NCI-H526 treated with DMSO at 0.1 percent for 48 hours (cell line): ENCODE measurements around the gene ZNF750.

Experiments used
- DNase-seq: peaks from one replicate; lab custom pipeline; 2025; lab: John Stamatoyannopoulos, UW

The ZNF750 gene

DNA sequence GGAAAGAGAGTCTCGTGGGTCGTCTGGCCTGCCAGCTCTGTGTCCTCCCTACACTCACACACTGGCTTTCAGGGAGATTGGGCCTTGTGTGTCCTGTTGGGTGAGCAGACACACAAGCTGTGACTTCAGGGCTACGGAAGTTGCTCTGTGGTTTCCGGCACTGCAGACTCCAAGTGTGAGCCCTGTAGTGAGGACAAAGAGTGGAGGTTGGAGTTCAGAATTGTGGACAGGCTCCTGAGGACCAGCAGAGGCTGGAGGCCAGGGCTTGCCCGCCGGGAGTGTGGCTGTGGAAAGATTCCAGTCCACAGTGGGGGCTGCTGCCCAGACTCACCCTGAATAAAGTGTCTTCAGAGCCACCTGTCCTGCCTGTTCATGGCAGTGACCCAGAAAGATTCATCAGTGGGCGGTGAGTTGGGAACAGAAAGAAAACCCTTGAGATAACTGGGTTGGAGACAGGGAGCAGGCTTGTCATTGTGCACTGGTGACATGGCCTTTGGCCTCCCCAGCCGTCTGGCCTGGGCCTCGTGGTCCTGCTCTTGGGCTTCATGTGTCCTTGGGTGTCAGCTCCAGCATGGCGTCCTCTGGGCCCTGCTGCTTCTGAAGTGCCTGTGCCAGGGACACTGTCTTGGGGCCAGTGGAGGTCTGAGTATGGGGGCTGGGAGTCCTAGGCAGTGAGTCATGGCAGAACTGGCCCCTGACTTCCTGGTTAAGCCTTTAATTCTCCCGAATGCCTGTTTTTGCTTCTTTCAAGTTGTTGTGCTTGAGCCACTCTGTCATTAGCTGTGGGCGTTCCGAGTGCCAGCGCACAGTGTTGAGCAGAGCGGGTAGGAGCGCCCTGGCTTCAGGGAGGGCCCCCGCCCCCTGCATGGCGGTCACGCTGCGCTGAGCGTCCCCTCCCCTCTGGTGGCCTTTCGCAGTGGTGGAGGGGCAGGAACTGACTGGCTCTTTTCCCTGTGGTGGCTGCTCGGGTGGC, 19.9 kb upstream of the ZNF750 start:
- no peak for DNase-seq

DNA sequence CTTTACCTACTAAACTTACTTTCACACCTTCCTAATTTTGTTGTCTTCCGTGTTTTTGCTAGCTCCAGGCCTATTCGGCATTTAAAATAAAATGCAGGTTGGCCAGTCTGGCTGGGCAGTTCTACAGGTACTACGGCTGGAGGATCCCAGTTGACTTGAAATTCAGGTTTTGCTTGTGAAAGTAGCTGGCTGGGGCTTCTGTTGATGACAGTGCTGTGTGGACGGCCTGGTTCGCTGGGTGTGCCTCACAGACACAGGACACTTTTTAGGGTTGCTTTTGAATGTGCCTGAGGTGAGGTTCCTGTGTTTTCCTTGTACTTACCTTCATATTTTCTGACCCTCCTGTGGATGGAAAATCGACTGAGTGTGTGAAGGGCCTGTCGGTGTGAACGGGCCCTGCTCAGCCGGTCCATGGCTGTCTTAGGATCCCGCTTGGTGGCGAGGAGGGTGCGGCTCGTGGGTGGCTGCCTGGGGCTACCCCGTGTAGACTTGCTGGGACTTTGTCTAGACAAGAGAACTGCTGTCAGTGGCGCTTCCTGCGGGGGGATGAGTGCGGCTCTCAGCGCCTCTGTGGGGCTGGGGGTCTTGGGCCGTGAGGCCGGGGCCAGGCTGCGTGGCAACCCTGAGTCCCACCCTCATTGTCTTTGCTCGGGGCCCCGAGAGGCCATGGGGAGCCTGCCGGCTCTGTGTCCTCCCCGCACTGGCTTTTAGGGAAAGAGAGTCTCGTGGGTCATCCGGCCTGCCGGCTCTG, 18.7 kb upstream of the ZNF750 start:
- DNase-seq, result no peak

DNA sequence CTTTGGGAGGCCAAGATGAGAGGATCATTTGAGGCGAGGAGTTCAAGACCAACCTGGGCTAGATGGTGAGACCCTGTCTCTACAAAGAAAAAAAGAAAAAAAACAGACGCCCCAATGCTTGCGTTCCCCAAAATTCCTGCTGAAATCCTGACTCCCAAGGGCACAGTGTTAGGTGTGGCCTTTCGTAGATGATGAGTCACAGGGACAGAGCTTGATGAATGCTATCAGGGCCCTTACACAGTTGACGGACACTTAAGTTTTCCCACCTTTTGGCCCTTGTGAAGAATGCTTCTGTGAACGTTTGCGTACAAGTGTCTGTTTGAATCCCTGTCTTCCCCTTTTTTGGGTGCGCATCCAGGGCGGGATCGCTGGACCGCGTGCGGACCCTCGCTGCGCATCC, 16.5 kb upstream of the ZNF750 start:
- no peak for DNase-seq

DNA sequence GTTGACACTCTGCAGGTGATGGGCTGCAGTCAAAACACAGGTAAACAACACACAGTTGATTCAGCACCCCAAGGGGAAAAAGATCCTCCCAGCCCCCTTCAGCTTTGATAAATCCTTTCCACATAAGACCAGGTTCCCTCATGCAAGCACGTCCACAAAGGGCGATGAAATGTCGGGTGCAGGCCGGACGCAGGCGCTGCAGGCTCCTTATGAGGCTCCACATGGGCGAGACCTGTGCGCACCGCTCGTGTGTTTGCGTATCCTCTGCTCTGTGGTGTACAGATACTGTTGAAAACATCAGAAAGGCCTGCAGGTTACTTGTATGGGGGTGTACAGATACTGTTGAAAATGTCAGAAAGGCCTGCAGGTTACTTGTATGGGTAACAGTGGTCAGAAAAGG, 14.4 kb upstream of the ZNF750 start:
- no peak for DNase-seq

DNA sequence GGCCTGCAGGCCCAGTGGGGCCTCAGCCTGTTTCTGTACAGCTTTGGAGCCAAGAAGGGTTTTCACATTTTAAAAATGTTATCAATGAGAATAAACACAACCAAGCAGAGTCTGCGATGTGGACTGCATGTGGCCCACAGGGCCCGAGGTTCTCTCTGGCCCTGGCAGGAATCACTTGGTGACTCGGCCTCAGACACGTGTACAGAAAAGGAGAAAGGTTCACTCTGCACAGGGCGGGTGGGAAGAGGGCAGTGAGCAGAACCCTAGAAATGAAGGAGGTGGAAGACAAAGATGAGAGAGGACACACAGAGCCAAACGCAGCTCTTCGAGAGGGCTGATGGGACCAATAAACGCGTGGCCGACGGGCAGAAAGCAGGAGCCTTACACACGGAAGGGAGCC, 11.6 kb upstream of the ZNF750 start:
- DNase-seq, result no peak

DNA sequence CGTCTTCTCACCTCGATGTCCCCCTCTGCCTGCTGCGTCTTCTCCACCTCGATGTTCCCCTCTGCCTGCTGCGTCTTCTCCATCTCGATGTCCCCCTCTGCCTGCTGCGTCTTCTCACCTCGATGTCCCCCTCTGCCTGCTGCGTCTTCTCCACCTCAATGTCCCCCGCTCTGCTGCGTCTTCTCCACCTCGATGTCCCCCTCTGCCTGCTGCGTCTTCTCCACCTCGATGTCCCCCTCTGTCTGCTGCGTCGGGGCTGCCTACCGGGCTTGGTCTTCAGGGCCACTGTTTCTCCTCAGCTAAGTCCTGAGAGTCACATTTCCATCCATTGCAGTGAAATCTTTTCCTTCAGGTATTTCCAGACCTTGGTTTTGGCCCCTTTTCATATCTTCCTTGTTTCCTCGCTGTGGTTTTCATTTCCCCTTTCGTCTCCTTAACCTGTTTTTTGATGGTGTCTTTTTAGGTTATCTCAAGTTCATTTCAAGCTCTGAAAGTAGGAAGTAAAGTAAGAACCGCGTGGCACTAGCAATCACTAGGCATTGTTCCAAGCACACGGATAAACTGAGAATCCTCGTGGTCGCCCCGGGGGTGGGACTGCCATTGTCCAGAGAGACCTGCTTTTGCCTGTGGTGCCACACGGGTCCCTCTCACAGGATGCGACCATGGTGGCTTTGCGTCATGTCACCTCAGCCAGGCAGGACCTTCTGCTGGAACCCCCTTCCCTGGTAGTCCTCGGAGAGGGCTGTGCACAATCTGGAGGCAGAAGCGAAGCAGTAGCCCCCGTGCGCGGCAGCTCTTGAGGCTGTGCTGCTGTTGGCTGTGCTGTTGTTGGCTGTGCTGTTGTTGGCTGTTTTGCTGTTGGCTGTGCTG, 9.5 kb upstream of the ZNF750 start:
- DNase-seq, result no peak

DNA sequence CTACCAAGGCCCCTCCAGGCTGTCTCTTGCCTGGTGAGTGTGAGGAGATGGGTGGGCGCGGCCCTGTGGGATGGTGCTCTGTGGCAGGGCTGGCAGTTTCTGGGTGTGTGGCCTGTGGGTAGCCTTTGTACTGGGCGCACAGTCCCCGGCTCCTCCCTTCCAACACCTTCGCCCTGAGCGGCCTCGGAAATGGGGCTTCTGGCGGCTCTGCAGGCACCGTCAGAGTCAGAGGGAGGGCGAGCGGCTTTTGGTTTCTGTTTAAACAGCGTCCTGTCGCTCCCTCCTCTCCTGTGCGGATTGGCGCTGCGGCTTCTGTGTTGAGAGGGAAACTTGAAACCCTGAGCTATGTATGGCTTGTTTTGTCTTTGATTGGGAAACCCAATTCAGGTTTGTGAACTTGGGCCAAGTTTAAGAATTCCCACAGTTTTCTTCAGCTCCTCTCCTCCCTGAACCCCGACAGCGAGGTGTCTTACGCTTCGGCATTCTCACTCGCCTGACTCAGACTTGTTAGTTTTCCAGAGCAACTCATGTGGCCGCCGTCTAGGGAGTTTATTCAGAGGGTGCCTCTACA, 8.3 kb upstream of the ZNF750 start:
- DNase-seq, result no peak

DNA sequence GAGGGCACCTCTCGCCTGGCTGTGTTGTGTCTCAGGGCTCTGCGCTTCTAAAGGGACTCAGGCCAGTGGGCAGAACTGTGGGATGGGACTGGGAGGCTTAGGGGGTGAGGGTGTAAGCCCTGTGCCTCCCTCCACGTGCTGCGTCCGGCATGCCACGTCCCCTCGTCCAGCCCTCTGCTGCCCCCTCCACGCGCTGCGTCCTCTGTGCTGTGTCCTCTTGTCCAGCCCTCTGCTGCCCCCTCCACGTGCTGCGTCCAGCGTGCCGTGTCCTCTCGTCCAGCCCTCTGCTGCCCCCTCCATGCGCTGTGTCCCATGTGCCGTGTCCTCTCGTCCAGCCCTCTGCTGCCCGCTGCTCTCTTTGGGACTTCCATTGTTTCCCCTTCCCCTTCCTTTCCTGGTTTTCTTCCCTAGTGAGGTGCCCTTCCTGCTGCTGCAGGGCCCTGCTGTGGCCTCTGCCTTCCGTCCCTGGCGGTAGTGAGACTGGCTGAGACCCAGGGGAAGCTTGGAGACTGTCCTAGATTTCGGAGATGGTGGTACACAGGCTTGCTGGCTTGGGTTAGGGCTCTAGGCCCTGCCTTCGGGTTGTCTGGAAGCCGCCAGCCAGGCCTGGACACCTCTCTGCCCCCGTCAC, 6.4 kb upstream of the ZNF750 start:
- no peak for DNase-seq

DNA sequence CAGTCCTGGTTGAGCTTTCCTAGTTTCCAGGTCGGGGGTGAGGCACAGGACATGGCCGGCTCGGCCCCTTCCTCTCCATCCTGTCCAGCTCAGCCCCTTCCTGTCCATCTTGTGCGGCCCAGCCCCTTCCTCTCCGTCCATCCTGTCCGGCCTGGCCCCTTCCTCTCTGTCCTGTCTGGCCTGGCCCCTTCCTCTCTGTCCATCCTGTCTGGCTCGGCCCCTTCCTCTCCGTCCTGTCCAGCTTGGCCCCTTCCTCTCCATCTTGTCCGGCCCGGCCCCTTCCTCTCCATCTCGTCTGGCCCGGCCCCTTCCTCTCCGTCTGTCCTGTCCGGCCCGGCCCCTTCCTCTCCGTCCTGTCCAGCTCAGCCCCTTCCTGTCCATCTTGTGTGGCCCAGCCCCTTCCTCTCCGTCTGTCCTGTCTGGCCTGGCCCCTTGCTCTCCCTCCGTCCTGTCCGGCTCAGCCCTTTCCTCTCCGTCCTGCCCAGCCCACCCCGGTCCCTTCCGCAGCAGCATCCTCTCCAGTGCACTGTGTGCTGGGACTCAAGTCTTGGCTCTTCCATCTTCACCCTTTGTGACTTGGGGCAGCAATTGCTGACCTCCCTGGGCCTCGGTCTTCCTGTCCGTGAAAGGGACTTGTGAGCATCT, 5.5 kb upstream of the ZNF750 start:
- no peak for DNase-seq

DNA sequence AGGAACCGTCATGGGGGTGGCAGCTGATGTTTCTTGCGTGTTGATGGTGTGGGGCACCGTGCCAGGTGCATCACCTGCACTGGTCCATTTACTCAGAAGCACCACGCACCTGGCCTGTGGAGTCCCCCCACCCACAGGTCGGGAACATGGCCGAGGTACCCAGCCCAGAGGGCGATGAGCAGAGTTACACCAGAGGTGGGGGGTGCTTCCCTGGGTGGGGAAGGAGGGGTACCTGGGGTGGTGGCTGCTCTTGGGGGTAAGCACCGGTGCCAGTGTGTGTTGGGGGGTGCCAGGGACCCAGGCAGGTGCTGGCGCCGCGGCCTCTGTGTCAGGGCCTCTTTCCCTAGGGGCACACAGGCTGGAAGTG, 5.0 kb upstream of the ZNF750 start:
- no peak for DNase-seq

DNA sequence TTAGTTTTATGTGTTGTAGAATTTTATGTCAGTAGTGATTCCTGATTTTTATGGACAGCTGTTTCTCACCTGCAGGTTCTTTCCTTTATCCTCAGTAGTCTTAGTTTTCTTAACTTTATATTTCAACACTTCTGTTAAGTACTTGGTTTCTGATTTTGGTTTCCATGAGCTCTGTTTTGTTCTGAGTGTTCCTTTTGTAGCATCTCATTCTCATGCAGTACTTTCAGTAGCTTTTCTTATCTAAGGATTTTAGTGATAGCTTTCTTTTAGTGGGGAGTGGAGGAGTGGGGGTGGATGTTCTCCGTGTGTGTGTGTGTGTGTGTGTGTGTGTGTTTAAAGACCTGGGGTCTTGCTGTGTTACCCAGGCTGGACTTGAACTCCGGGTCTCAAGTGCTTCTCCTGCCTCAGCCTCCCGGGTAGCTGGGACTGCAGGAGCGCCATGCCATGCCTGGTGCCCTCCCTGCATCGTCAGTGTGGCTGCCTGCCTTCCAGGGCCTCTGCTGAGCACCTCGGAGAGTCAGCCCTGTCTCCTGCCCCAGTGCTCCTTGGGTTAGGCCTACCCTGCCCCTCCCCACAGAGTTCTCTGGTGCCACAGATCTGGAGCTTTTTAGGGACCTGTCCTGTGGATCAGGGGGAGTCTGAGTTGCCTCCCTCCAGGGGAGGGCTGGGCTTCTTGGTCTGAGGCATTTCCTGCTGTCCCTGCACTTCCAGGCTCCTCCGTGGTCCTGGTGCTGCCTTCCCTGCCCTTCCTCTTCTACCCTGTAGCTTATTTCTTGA, 4.3 kb upstream of the ZNF750 start:
- no peak for DNase-seq

DNA sequence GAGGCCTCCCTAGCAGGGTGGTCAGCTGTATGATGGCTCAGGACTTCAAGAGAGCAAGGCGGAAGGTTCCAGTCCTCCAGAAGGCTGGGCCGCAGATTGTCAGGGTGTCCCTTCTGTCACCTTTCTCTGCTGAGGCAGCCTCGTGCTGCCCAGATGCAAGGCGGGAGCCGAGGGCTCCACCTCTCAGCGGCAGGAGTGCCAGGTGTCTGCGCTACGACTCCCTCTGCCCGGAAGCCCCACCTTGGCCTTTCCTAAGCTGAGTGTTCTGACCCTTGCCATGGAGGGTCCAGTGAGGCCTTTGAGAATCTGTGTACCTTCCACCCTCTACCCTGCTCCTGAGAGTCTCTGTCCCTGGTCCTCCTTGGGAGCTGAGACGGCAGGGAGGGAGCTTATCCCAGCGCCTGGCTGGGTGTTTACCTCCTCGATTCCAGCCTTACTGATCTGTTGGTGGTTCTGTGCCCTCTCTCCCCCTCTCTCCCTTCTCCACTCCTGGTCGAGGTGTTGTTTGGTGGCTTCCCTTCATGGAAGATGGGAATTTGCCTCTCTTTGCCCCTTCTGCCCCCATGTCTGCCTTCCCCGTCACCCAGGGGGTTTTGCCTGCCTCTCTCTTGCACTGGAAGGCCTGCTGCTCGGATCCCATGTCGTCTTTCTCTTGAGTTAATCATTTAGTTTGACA, 2.2 kb upstream of the ZNF750 start:
- DNase-seq, result no peak

DNA sequence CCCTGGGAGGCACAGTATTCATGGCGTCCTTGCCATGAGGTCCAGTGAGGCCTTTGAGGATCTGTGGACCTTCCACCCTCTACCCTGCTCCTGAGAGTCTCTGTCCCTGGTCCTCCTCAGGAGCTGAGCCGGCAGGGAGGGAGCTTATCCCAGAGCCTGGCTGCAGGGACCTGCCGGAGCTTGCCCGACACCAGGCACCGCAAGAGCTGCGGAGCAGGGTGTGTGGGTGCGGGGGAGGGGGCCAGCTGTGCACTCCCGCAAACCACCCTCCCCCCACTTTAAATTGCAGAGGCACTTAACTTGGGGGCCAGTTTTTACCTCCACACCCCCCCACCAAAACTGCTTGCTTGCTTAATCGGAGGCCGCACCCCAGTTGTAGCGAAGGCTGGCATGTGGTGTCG, 609 bp upstream of the ZNF750 start:
- DNase-seq, result peak; percentile 6

DNA sequence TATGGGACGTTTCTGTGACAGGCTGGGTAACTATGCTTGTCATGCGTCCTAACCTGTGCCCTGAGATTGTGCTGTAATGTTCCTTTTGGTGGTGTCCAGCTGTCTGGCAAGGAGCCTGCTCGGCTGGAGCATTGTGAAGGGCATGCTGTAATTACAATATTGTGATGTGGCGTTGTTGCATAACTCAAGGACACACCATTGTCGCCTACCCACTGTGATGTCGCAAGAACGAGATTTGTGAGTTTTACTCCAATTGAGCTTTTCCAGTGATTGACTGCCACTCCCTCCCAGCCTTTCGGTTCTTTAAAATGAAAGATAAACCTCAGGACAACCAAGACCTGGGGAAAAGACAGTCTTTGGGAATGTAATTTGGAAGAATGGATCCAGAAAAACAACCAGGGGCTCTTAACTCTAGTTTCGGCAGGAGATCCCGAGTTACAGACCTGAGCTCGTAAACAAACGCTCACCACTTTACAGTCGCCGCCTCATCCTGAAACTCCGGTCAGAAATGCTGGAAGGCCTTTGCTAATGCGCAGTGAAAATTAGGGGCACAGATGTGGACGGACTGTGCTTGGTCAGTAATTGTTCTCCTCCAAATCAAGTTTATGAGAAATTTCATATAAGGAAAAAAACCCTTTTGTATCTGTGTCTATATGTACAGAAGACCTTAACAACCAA, 1.3 kb downstream of the ZNF750 start:
- DNase-seq, result no peak

DNA sequence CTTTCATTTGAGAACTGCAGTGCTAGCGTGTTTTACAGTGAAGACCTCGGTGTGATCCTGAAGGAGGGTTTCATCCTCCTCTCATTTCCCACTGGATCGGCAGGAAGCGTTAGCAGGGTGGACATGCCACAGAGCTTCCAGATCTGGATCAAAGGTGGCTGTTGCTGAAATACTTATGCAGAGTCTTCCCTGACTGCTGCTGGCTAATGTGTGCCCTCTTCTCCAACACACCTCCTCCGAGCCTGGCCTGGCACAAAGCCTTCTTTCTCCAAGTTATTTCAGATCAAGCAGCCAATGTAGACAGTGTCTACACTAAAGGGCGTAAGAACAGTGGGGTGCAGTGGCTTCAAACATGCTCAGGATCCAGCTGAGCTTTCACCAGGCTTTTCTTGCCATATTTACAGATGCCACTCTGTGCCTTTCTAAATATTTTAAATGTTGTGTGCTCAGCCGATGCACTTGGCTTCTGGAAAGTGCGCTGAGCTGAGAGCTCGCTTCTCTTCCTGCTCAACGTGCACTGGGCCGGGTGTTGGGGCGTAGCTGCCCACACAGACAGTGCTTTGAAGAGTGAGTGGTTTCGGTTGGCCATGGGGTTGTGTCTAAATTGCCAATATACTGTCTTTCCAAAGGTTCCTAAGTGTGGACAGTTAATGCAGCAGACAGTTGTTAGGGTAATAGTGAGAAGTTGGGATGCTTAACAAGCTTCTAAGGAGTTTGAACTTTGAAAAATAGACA, 2.1 kb downstream of the ZNF750 start:
- DNase-seq, result no peak

DNA sequence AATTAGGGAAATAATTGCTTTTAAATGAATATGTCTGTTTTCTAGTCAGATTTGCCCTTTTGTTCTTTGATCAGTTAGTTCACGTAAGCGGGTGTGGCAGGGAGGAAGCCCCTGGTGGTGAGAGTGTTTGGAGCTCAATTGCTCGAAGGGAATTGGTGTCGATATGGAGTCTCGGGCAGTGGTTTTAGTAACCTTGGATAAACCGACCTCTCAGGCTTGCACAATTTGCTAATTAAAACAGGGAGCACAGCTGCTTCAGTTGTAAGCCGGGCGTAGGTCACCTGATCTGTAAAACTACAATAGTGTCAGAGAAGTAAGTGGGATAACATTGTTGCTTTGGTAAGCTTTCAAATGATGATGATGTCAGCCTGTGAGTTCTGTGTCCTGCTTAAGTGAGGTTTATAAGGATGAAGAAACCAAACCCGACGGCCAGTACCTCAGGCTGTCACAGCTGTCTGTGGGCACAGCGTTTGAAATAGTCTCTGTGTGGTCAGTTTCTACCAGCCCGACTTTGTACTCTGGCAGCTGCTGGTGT, 2.9 kb downstream of the ZNF750 start:
- peak; percentile 7 for DNase-seq

DNA sequence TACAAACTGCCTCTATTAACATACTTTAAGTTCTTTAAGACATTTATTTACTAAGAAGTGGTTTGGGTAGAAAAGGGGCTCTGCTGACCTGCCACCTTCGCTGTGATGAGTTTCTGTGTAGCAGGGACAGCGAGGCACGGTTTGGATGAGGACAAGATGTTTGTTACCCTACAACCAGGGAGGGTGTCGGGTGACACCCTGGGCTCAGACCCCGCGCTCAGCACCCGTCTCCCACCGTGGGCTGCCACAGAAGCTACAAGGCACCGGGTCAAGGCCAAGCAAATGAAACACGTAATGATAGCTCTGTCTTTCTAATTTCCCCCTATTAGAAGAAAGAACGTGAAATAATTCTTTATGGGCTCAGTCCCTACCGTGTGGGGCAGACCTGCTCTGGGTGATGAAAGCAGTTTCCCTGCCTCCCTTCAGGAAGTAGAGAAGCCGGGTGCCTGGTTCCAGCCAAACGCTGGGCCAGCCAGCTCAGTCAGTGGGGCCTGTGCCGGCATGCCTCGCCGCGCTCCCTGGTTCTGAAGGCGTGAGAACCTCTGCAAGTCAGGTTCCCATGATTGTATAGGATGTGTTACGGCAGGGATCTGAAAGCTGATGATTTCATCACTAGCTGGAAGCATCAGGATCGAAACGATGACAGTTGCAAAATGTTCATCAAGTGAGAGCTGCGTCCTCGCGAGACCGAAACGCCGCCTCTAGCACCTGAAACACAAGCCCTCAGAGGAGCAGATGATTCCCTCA, 3.9 kb downstream of the ZNF750 start:
- DNase-seq, result peak; percentile 17
